Measurements from ENCODE around the gene RFXANK. TPM values are rescaled to one million over a fixed set of nuclear protein-coding genes. Genes with fewer than 3 reads are reported as not detected.

Gene RFXANK
- total RNA-seq, 2 donors from 2014 or later = 88.9 to 95.8 TPM

- H3K27me3 Mint-ChIP-seq = peaks cover 3% of the 10 kb centered on the region
- H3K4me3 Mint-ChIP-seq = peak overlapping the region; percentile 74
- no peaks in the 10 kb centered on the region for H3K36me3 Mint-ChIP-seq (ENCODE audit: low read depth)
- peak; percentile 93 for ATAC-seq (replicated peaks)
- no peak overlapping the region for H3K27ac Mint-ChIP-seq
- H3K4me1 Mint-ChIP-seq = no peaks in the 10 kb centered on the region
- no peaks in the 10 kb centered on the region for H3K9me3 Mint-ChIP-seq
Measured at GRCh38 chr19:19224852-19225494, 32.9 kb downstream of the RFXANK start.

- Mint-ChIP-seq H3K27me3 (peaks cover 3% of the 10 kb centered on the region), H3K36me3 (ENCODE audit: low read depth) (no peaks in the 10 kb centered on the region), H3K4me1 (no peaks in the 10 kb centered on the region), H3K27ac (no peak overlapping the region), H3K4me3 (no peak overlapping the region), H3K9me3 (no peaks in the 10 kb centered on the region)
- no peak for ATAC-seq (replicated peaks)
Measured at GRCh38 chr19:19226204-19226603, 34.1 kb downstream of the RFXANK start.

GRCh38 chr19:19226663-19227062 is 34.6 kb downstream of the RFXANK start:
- H3K4me1 Mint-ChIP-seq = no peaks in the 10 kb centered on the region
- no peak overlapping the region for H3K27ac Mint-ChIP-seq
- no peaks in the 10 kb centered on the region for H3K36me3 Mint-ChIP-seq (ENCODE audit: low read depth)
- peaks cover 3% of the 10 kb centered on the region for H3K27me3 Mint-ChIP-seq
- no peak for ATAC-seq (replicated peaks)
- H3K4me3 Mint-ChIP-seq = no peak overlapping the region
- no peaks in the 10 kb centered on the region for H3K9me3 Mint-ChIP-seq

- Mint-ChIP-seq H3K27me3 (peaks cover 3% of the 10 kb centered on the region), H3K4me1 (no peaks in the 10 kb centered on the region), H3K9me3 (no peaks in the 10 kb centered on the region), H3K27ac (no peak overlapping the region), H3K36me3 (ENCODE audit: low read depth) (no peaks in the 10 kb centered on the region), H3K4me3 (no peak overlapping the region)
- ATAC-seq (replicated peaks) = no peak
Measured at GRCh38 chr19:19227217-19227616, 35.2 kb downstream of the RFXANK start.

GRCh38 chr19:19229701-19230100 is 37.6 kb downstream of the RFXANK start:
- no peaks in the 10 kb centered on the region for H3K36me3 Mint-ChIP-seq (ENCODE audit: low read depth)
- H3K4me1 Mint-ChIP-seq = no peaks in the 10 kb centered on the region
- no peak for ATAC-seq (replicated peaks)

GRCh38 chr19:19230999-19231398 is 38.9 kb downstream of the RFXANK start:
- Mint-ChIP-seq H3K9me3 (no peaks in the 10 kb centered on the region), H3K36me3 (ENCODE audit: low read depth) (no peaks in the 10 kb centered on the region), H3K4me3 (no peak overlapping the region), H3K27me3 (peaks cover 3% of the 10 kb centered on the region), H3K27ac (no peak overlapping the region), H3K4me1 (no peaks in the 10 kb centered on the region)
- no peak for ATAC-seq (replicated peaks)

More at GRCh38 chr19:19229701-19230100, 37.6 kb downstream of the RFXANK start:
- no peak overlapping the region for H3K4me3 Mint-ChIP-seq
- no peaks in the 10 kb centered on the region for H3K9me3 Mint-ChIP-seq
- H3K27ac Mint-ChIP-seq = no peak overlapping the region
- peaks cover 3% of the 10 kb centered on the region for H3K27me3 Mint-ChIP-seq

- Mint-ChIP-seq H3K4me3 (no peak overlapping the region), H3K27me3 (peaks cover 3% of the 10 kb centered on the region)
- no peak for ATAC-seq (replicated peaks)
Measured at GRCh38 chr19:19232261-19232721, 40.2 kb downstream of the RFXANK start.

GRCh38 chr19:19234220-19234816 is 42.3 kb downstream of the RFXANK start:
- Mint-ChIP-seq H3K36me3 (ENCODE audit: low read depth) (no peaks in the 10 kb centered on the region), H3K27me3 (peaks cover 4% of the 10 kb centered on the region), H3K4me1 (no peaks in the 10 kb centered on the region), H3K27ac (no peak overlapping the region), H3K4me3 (no peak overlapping the region), H3K9me3 (peaks cover 4% of the 10 kb centered on the region)
- no peak for ATAC-seq (replicated peaks)

More at GRCh38 chr19:19232261-19232721, 40.2 kb downstream of the RFXANK start:
- H3K36me3 Mint-ChIP-seq (ENCODE audit: low read depth) = no peaks in the 10 kb centered on the region
- no peak overlapping the region for H3K27ac Mint-ChIP-seq
- no peaks in the 10 kb centered on the region for H3K4me1 Mint-ChIP-seq
- H3K9me3 Mint-ChIP-seq = peaks cover 4% of the 10 kb centered on the region

- ATAC-seq (replicated peaks) = no peak
Measured at GRCh38 chr19:19236173-19236572, 44.1 kb downstream of the RFXANK start.

GRCh38 chr19:19238126-19238894 is 46.3 kb downstream of the RFXANK start:
- H3K4me1 Mint-ChIP-seq = no peaks in the 10 kb centered on the region
- peaks cover 10% of the 10 kb centered on the region for H3K27me3 Mint-ChIP-seq
- no peak overlapping the region for H3K4me3 Mint-ChIP-seq
- no peak overlapping the region for H3K27ac Mint-ChIP-seq
- H3K36me3 Mint-ChIP-seq (ENCODE audit: low read depth) = no peaks in the 10 kb centered on the region
- ATAC-seq (replicated peaks) = no peak
- peaks cover 4% of the 10 kb centered on the region for H3K9me3 Mint-ChIP-seq

More at GRCh38 chr19:19236173-19236572, 44.1 kb downstream of the RFXANK start:
- H3K9me3 Mint-ChIP-seq = peaks cover 4% of the 10 kb centered on the region
- no peaks in the 10 kb centered on the region for H3K36me3 Mint-ChIP-seq (ENCODE audit: low read depth)
- peaks cover 10% of the 10 kb centered on the region for H3K27me3 Mint-ChIP-seq
- no peak overlapping the region for H3K4me3 Mint-ChIP-seq
- no peaks in the 10 kb centered on the region for H3K4me1 Mint-ChIP-seq
- no peak overlapping the region for H3K27ac Mint-ChIP-seq

- no peak overlapping the region for H3K4me3 Mint-ChIP-seq
- H3K27me3 Mint-ChIP-seq = peaks cover 10% of the 10 kb centered on the region
- peaks cover 4% of the 10 kb centered on the region for H3K9me3 Mint-ChIP-seq
- no peaks in the 10 kb centered on the region for H3K36me3 Mint-ChIP-seq (ENCODE audit: low read depth)
- no peak overlapping the region for H3K27ac Mint-ChIP-seq
- ATAC-seq (replicated peaks) = no peak
- no peaks in the 10 kb centered on the region for H3K4me1 Mint-ChIP-seq
Measured at GRCh38 chr19:19239675-19240074, 47.6 kb downstream of the RFXANK start.

- H3K27ac Mint-ChIP-seq = no peak overlapping the region
- H3K36me3 Mint-ChIP-seq (ENCODE audit: low read depth) = no peaks in the 10 kb centered on the region
Measured at GRCh38 chr19:19240476-19240875, 48.4 kb downstream of the RFXANK start.

GRCh38 chr19:19250196-19250801 is 58.2 kb downstream of the RFXANK start:
- ATAC-seq (replicated peaks) = no peak
- H3K27me3 Mint-ChIP-seq = peaks cover 26% of the 10 kb centered on the region
- H3K4me1 Mint-ChIP-seq = no peaks in the 10 kb centered on the region
- H3K4me3 Mint-ChIP-seq = no peak overlapping the region
- H3K27ac Mint-ChIP-seq = no peak overlapping the region
- H3K9me3 Mint-ChIP-seq = no peaks in the 10 kb centered on the region
- H3K36me3 Mint-ChIP-seq (ENCODE audit: low read depth) = no peaks in the 10 kb centered on the region

More at GRCh38 chr19:19240476-19240875, 48.4 kb downstream of the RFXANK start:
- no peak for ATAC-seq (replicated peaks)
- H3K4me3 Mint-ChIP-seq = no peak overlapping the region
- H3K9me3 Mint-ChIP-seq = peaks cover 4% of the 10 kb centered on the region
- no peaks in the 10 kb centered on the region for H3K4me1 Mint-ChIP-seq
- peaks cover 10% of the 10 kb centered on the region for H3K27me3 Mint-ChIP-seq

Measured in activated T-helper 17 cell treated with anti-CD3 and anti-CD28 coated beads, Interleukin-2, amount 50 U/mL, for 72 hours (primary cell).